ENCODE data around the gene ABCC1. TPM values are rescaled to one million over a fixed set of nuclear protein-coding genes. Genes with fewer than 3 reads are reported as not detected.

The ABCC1 gene
- total RNA-seq, 6 donors from 2014 or later: 35.4 to 106 (median 44.8) TPM

DNA sequence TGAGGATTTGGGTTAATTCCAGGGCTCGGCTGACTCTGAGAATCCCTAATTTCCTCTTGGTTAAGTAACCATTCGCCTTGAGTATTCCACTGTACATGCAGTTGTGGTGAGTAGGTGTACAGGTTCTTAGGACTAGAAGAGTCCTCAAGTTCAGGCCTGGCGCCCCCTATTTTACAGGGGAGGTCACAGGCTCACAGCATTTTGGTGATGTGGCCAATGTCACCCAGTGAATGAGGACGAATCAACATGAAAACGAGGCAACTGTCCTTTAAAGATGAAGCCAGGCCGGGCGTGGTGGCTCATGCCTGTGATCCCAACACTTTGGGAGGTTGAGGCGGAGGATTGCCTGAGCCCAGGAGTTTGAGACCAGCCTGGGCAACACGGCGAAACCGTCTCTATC is 218.5 kb downstream of the ABCC1 start:
- H3K27me3 ChIP-seq: no peaks in the 10 kb centered on the region
- 78 to 80% methylated on average over 11 of the region's 11 CpGs for WGBS, 2 donors
- no peaks in the 10 kb centered on the region for H3K4me1 ChIP-seq
- no peak overlapping the region for H3K27ac ChIP-seq
- peaks cover 0 to 47% (median 14%) of the 10 kb centered on the region in 4 donors for H3K36me3 ChIP-seq
- no peak for TF ChIP-seq EP300 (IDR thresholded peaks at IDR 0.05)
- no peaks in the 10 kb centered on the region for H3K9me3 ChIP-seq
- no peak for ATAC-seq (ENCODE audit: low FRiP score in 2 of 2)
- H3K4me3 ChIP-seq: no peak overlapping the region
- DNase-seq: no peak

DNA sequence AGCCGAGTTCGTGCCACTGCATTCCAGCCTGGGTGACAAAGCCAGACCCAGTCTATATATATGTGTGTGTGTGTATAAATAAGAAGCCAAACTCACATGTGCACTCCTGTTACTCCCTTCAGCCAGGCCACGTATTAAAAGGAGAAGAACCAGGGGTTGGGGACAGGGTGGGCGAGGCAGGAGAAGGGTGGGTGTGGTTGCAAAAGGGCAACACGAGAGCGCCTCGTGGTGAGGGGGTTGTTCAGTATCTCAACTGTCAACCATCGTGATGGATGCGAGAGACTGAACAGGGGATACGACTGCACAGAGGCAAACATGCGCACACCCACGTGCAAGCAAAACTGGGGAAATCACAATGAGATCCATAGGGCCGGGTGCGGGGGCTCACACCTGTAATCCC is 219.0 kb downstream of the ABCC1 start:
- no peak for ATAC-seq (ENCODE audit: low FRiP score in 2 of 2)
- no peak for TF ChIP-seq POLR2AphosphoS5 (IDR thresholded peaks at IDR 0.05)
- no peak for TF ChIP-seq EP300 (IDR thresholded peaks at IDR 0.05)
- TF ChIP-seq, protein P1, sequence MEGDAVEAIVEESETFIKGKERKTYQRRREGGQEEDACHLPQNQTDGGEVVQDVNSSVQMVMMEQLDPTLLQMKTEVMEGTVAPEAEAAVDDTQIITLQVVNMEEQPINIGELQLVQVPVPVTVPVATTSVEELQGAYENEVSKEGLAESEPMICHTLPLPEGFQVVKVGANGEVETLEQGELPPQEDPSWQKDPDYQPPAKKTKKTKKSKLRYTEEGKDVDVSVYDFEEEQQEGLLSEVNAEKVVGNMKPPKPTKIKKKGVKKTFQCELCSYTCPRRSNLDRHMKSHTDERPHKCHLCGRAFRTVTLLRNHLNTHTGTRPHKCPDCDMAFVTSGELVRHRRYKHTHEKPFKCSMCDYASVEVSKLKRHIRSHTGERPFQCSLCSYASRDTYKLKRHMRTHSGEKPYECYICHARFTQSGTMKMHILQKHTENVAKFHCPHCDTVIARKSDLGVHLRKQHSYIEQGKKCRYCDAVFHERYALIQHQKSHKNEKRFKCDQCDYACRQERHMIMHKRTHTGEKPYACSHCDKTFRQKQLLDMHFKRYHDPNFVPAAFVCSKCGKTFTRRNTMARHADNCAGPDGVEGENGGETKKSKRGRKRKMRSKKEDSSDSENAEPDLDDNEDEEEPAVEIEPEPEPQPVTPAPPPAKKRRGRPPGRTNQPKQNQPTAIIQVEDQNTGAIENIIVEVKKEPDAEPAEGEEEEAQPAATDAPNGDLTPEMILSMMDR (IDR thresholded peaks at IDR 0.05): no peak
- TF ChIP-seq POLR2A (IDR thresholded peaks at IDR 0.05): no peak

DNA sequence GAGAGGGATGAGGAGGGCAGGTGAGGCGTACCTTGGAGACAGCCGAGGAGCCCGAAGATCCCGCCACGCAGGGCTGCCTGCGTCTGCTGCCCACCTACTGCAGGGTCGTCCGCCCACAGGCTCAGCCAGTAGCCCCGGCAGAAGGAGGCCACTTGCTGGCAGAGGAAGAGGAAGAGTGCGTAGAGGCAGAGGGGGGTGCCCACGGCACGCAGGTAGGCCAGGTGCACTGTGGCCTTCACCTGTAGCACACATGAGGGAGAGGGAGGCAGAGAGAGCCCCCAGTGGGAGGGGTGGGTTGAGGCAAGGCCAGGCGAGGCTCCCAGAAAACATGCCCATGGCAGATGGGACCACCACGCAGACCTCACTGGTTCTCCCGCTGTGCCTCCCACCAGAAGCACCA is 220.2 kb downstream of the ABCC1 start:
- Histone ChIP-seq H3K4me1 (no peaks in the 10 kb centered on the region), H3K36me3 (peaks cover 0 to 42% (median 14%) of the 10 kb centered on the region in 4 donors), H3K27me3 (no peaks in the 10 kb centered on the region), H3K27ac (no peak overlapping the region), H3K9me3 (no peaks in the 10 kb centered on the region), H3K4me3 (no peak overlapping the region)
- ATAC-seq (ENCODE audit: low FRiP score in 2 of 2): peak in 1 of 2 donors; percentile 30
- TF ChIP-seq POLR2A (IDR thresholded peaks at IDR 0.05) (no peak), POLR2AphosphoS5 (IDR thresholded peaks at IDR 0.05) (no peak), EP300 (IDR thresholded peaks at IDR 0.05) (no peak)
- TF ChIP-seq, protein P1 (IDR thresholded peaks at IDR 0.05): no peak
- peak in 1 of 2 donors; percentile 77 for DNase-seq
- WGBS, 2 donors: 92 to 95% methylated on average over 12 to 15 of the region's 15 CpGs

More for the DNA sequence above, 219.0 kb downstream of the ABCC1 start:
- Histone ChIP-seq H3K9me3 (no peaks in the 10 kb centered on the region), H3K4me3 (no peak overlapping the region), H3K4me1 (no peaks in the 10 kb centered on the region), H3K27ac (no peak overlapping the region), H3K27me3 (no peaks in the 10 kb centered on the region), H3K36me3 (peaks cover 0 to 47% (median 14%) of the 10 kb centered on the region in 4 donors)
- DNase-seq: no peak
- WGBS, 2 donors: 82 to 90% methylated on average over 14 of the region's 14 CpGs

DNA sequence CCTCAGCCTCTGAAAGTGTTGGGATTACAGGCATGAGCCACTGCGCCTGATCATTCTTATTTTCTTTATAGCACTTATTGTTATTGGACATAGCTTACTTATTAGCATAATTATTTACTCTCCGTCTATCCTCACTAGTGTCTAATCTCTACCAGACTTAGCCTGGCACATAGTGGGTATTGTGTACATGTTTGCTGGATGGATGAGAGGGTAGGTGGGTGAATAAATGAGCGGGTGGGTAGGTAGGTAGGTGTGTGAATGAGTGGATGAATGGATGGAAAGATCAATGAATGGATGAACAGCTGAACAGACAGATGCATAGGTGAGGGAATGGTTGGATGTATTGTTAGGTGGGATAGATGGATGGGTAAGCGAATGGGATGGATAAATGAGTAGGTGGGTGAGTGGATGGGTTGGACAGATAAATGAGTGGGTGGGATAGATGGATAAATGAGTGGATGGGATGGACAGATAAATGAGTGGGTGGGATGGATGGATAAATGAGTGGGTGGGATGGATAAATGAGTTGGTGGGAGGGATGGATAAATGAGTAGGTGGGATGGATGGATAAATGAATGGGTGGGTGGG is 222.0 kb downstream of the ABCC1 start:
- WGBS, 2 donors: 70 to 91% methylated on average over 4 of the region's 4 CpGs
- H3K4me3 ChIP-seq: no peak overlapping the region
- DNase-seq: no peak
- H3K27ac ChIP-seq: no peak overlapping the region
- H3K9me3 ChIP-seq: no peaks in the 10 kb centered on the region
- H3K4me1 ChIP-seq: no peaks in the 10 kb centered on the region
- no peak for ATAC-seq (ENCODE audit: low FRiP score in 2 of 2)
- TF ChIP-seq, protein P1 (IDR thresholded peaks at IDR 0.05): no peak
- TF ChIP-seq EP300 (IDR thresholded peaks at IDR 0.05): no peak
- TF ChIP-seq POLR2A (IDR thresholded peaks at IDR 0.05): no peak
- no peak for TF ChIP-seq POLR2AphosphoS5 (IDR thresholded peaks at IDR 0.05)
- H3K27me3 ChIP-seq: no peaks in the 10 kb centered on the region
- H3K36me3 ChIP-seq: peaks cover 0 to 41% (median 15%) of the 10 kb centered on the region in 4 donors

DNA sequence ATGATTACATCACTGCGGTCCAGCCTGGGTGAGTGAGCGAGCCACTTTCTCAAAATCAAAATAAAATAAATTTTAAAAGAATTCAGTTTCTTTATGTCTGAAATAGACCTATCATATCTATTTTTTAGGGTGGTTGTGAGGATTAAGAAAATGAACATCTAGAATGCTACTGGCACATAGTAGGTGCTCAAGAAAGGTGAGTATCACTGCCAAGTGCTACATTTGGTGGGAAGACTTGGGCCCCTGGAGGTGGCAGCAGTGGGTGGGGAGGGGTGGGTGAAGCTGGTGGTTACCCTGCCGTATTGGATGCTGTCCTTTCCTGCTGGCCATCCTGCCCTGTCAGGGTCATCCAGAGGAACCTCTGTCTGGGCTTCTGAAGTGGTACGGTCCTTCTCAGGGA is 223.6 kb downstream of the ABCC1 start:
- ATAC-seq (ENCODE audit: low FRiP score in 2 of 2) (no peak), DNase-seq (no peak)
- Histone ChIP-seq H3K27me3 (no peaks in the 10 kb centered on the region), H3K36me3 (peaks cover 0 to 46% (median 20%) of the 10 kb centered on the region in 4 donors), H3K27ac (no peak overlapping the region), H3K9me3 (no peaks in the 10 kb centered on the region), H3K4me3 (no peak overlapping the region), H3K4me1 (no peaks in the 10 kb centered on the region)
- WGBS, 2 donors: 89 to 91% methylated on average over 4 of the region's 4 CpGs
- no peak for TF ChIP-seq EP300 (IDR thresholded peaks at IDR 0.05)
- no peak for TF ChIP-seq POLR2A (IDR thresholded peaks at IDR 0.05)
- TF ChIP-seq, protein P1 (IDR thresholded peaks at IDR 0.05): no peak
- no peak for TF ChIP-seq POLR2AphosphoS5 (IDR thresholded peaks at IDR 0.05)
